Measurements from ENCODE around the gene MXRA7. TPM values are rescaled to one million over a fixed set of nuclear protein-coding genes. Genes with fewer than 3 reads are reported as not detected.

Gene MXRA7
- total and polyA plus RNA-seq, 4 donors = 4.8 to 22.1 (median 11.3) TPM

GRCh38 chr17:76704805-76705204, 6.0 kb downstream of the MXRA7 start:
- no peaks in the 10 kb centered on the region for H3K27me3 ChIP-seq (ENCODE audit: control insufficient read depth in 4 of 4, insufficient read depth in 4 of 4, low read length in 3 of 4)
- no peaks in the 10 kb centered on the region for H3K36me3 ChIP-seq (ENCODE audit: control insufficient read depth in 4 of 4, insufficient read depth in 3 of 4, low read depth in 1 of 4, low read length in 3 of 4)
- no peaks in the 10 kb centered on the region for H3K4me1 ChIP-seq (ENCODE audit: control insufficient read depth in 4 of 4, insufficient read depth in 4 of 4, low read length in 3 of 4)
- DNase-seq (ENCODE audit: low spot score) = no peak
- H3K4me3 ChIP-seq (ENCODE audit: low read depth in 1 of 3, low read length in 3 of 3) = no peak overlapping the region
- no peak overlapping the region for H3K9ac ChIP-seq (ENCODE audit: low read depth in 1 of 2, low read length in 2 of 2)
- TF ChIP-seq TAF1 (conservative IDR thresholded peaks at IDR 0.05) = no peak
- no peak for TF ChIP-seq YY1 (IDR thresholded peaks at IDR 0.05)
- no peak for TF ChIP-seq SP1 (IDR thresholded peaks at IDR 0.05)
- no peak for TF ChIP-seq FOXA1 (IDR thresholded peaks at IDR 0.05)
- no peak for TF ChIP-seq EGR1 (IDR thresholded peaks at IDR 0.05; ENCODE audit: low read depth in 2 of 2)
- no peak for TF ChIP-seq GABPA (IDR thresholded peaks at IDR 0.05 in 1 of 2, conservative IDR thresholded peaks at IDR 0.05 in 1 of 2)
- TF ChIP-seq REST (IDR thresholded peaks at IDR 0.05) = no peak
- no peak for TF ChIP-seq CTCF (IDR thresholded peaks at IDR 0.05; ENCODE audit: low read depth, low read length, missing input control)
- no peak for TF ChIP-seq MAX (IDR thresholded peaks at IDR 0.05)
- TF ChIP-seq RAD21 (IDR thresholded peaks at IDR 0.05) = no peak
- TF ChIP-seq RXRA (IDR thresholded peaks at IDR 0.05) = no peak
- TF ChIP-seq ZBTB33 (IDR thresholded peaks at IDR 0.05) = no peak
- TF ChIP-seq ATF3 (IDR thresholded peaks at IDR 0.05) = no peak
- TF ChIP-seq HNF4A (conservative IDR thresholded peaks at IDR 0.05) = no peak
- no peak for TF ChIP-seq NR2F2 (IDR thresholded peaks at IDR 0.05)
- no peak for TF ChIP-seq FOXA2 (IDR thresholded peaks at IDR 0.05)
- no peak overlapping the region for H3K27ac ChIP-seq (ENCODE audit: low read depth in 1 of 2, low read length in 2 of 2)
- WGBS = 73% methylated on average over 4 of the region's 4 CpGs
- no peaks in the 10 kb centered on the region for H3K9me3 ChIP-seq (ENCODE audit: control insufficient read depth in 4 of 4, low read length in 3 of 4)

All from liver (tissue), 9 donors.